ENCODE results near the gene SDR9C7.
"Not testable (repeated sequence)": the region's sequence is repeated elsewhere in the genome, so short reads cannot be mapped to it uniquely, and the experiment has no call there.

Gene SDR9C7

DNA sequence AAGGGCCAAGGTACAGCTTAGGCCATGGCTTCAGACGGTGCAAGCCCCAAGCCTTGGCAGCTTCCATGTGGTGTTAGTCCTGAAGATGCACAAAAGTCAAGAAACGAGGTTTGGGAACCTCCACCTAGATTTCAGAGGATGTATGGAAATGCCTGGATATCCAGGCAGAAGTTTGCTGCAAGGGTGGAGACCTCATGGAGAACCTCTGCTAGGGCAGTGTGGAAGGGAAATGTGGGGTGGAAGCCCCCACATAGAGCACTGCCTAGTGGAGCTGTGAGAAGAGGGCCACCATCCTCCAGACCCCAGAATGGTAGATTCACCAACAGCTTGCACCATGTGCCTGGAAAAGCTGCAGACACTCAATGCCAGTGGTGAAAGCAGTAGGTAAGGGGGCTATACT, 24.8 kb downstream of the SDR9C7 start:
- not testable (repeated sequence) for FAIRE-seq

GRCh38 chr12:56908136-56908535, 26.1 kb downstream of the SDR9C7 start:
- no peak for FAIRE-seq

GRCh38 chr12:56905852-56906251, 28.4 kb downstream of the SDR9C7 start:
- FAIRE-seq: no peak

DNA sequence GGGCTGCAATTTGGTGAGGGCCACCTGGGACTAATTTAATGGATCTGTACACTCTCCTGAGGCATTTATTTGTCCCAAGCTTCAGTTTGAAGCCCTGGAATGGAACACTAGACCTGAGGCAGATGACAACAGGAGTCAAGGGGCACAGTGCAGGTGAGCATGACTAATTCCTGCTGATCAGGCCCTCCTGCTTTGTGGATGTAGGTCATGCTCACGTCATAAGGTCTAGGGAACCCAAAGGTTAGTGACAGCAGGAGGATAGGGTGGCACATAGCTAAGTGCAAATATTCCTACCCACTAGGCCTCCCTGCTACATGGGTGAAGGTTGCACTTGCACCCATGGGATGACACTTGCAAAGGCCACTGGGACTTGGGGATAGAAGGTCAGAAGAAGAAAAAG, 30.8 kb downstream of the SDR9C7 start:
- FAIRE-seq: no peak

GRCh38 chr12:56901313-56901712, 32.9 kb downstream of the SDR9C7 start:
- FAIRE-seq: not testable (repeated sequence)

DNA sequence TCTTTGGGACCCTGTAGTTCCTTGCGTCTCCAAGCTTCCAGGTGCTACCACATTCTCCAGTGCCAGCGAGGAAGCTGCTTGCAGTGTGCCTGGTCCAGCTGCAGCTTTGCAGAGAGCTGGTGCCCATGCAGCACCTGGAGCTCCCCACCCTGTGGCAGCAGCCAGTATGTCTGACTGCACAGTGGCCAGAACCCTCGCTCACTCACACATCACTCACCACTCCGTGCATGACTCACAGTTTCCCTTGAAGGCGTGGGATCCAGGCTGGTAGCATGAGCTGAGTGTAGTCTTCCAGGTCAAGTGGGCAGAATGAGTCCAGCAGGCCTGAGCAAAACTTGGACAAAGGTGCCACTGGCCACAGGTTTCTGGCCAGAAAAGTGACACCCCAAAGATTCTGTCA, 33.6 kb downstream of the SDR9C7 start:
- no peak for FAIRE-seq

GRCh38 chr12:56898938-56899337, 35.3 kb downstream of the SDR9C7 start:
- FAIRE-seq: no peak

DNA sequence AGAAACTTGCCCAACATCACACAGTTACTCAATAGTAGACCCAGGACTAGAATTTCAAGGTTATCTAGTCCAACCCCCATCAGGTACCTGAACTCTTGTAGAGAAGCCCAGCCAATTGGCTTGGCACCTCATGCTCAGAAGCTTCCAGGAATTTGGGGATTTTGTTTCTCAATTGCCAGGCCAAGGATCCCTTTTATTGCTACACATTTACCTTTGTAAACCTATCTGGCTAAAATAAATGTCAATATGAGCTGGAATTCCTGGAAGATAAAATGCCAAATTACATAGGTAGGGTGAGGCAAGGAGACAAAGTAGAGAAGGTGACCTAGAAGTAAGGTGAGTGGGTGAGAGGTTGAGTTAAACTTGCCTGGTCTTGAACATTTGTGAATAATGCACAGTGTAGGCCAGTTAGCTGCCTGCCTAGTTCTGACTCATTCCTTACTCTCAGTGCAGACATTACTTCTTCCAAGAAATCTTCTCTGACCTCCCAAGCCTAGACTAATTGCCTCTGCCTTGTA, 36.3 kb downstream of the SDR9C7 start:
- no peak for FAIRE-seq

DNA sequence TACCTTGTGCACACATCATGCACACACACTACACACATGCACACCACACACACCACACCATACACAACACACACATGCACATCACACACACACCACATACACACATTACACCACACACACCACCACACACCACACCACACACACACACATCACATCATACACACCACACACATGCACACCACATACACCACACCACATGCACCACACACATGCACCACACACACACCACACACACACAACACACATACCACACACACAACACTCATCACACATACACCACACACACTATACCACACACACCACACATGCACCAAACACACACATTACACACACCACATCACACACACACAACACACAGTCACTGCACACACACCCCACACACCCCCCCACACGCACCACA, 38.1 kb downstream of the SDR9C7 start:
- no peak for FAIRE-seq

GRCh38 chr12:56894698-56895368, 39.4 kb downstream of the SDR9C7 start:
- FAIRE-seq: no peak

DNA sequence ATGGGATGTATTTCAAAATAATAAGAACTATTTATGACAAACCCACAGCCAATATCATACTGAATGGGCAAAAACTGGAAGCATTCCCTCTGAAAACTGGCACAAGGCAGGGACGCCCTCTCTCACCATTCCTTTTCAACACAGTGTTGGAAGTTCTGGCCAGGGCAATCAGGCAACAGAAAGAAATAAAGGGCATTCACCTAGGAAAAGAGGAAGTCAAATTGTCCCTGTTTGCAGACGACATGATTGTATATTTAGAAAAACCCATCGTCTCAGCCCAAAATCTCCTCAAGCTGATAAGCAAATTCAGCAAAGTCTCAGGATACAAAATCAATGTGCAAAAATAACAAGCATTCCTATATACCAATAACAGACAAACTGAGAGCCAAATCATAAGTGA, 42.3 kb downstream of the SDR9C7 start:
- not testable (repeated sequence) for FAIRE-seq

DNA sequence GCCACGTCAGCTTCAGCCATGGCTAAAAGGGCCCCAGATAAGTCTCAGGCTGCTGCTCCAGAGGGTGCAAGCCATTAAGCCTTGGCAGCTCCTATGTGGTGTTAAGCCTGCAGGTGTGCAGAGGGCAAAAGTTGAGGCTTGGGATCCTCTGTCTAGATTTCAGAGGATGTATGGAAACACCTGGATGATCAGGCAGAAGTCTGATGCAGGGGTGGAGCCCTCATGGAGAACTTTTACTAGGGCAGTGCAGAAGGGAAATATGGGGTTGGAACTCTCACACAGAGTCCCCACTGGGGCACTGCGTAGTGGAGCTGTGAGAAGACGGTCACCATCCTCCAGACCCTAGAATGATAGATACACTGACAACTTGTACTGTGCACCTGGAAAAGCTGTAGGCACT, 47.9 kb downstream of the SDR9C7 start:
- no peak for FAIRE-seq

DNA sequence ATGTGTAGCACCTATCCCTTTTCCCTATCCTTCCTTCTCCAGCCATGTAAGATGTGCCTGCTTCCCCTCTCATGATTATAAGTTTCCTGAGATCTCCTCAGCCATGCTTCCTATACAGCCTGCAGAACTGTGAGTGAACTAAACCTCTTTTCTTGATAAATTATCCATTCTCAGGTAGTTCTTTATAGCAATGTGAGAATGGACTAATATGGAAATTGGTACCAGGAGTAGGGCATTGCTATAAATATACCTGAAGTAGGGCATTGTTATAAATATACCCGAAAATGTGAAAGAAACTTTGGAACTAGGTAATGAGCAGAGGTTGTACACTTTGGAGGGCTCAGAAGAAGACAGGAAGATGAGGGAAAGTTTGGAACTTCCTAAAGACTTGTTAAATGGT, 48.9 kb downstream of the SDR9C7 start:
- no peak for FAIRE-seq

DNA sequence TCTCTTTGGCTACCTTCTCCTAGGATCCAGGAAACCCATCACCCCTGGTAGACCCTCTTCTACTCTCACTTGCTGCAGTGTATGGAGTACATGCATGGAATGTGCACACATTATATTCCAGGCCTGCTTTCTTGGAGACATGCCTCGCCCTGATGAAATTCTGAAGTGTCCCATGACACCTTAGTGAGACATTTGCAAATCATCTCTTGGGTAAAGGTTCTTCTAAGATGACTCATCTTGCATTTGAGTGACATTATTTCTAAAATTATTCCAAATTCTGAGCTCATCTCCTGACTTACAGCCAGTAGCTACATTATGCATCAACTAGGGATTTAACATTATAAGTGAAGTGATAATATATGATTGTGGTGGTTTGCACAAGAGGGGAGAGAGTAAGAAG, 49.8 kb downstream of the SDR9C7 start:
- no peak for FAIRE-seq

DNA sequence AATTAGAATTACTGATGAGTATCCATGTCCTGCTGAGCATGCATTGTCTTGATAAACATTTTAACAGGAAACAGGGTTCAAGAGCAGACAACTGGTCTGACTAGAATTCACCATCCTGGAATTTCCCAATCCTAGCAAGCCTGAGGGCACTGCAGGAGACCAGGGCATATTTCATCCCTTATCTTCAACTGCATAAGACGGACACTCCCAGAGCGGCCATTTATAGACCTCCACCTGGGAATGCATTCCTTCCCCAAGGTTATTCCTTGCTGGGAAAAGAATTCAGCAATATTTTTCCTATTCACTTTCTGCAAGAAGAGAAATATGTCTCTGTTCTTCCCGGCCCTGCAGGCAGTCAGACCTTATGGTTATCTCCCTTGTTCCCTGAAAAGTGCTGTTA, 51.8 kb downstream of the SDR9C7 start:
- FAIRE-seq: not testable (repeated sequence)

GRCh38 chr12:56880125-56880992, 53.8 kb downstream of the SDR9C7 start:
- no peak for FAIRE-seq

- FAIRE-seq: not testable (repeated sequence)
Measured at GRCh38 chr12:56879240-56880124, 54.7 kb downstream of the SDR9C7 start.

DNA sequence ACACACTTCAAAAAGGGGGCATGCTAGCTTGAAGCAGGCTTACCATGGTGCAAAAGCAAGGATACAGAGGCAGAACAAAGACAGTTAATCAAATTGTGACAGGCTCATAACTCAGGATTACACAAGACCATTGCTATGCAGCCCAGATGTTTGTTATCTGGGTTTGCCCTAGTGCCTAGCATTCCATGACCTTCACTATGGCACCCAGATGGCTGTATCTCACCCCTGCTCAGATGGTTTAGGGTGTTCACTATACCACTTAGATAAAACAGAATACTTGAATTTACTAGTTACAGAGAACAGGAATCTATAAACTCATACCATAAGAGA, 56.2 kb downstream of the SDR9C7 start:
- FAIRE-seq: no peak

GRCh38 chr12:56877195-56878009, 56.8 kb downstream of the SDR9C7 start:
- FAIRE-seq: no peak

- FAIRE-seq: no peak
Measured at GRCh38 chr12:56874821-56875220, 59.4 kb downstream of the SDR9C7 start.

GRCh38 chr12:56873382-56873781, 60.8 kb downstream of the SDR9C7 start:
- no peak for FAIRE-seq
